Caco-2 (cell line): ENCODE measurements around the gene ABCC1. TPM values are rescaled to one million over a fixed set of nuclear protein-coding genes. Genes with fewer than 3 reads are reported as not detected.

Experiments used
- BruUV-seq: library from RNA; stranded (reverse); fragments of 400-500 nt; replicated peaks from 2 replicates; lab custom pipeline; 2021; lab: Mats Ljungman, UMichigan
- CTCF ChIA-PET: fragments of 300-600 bp; sonication (Branson Sonifier 250); formaldehyde crosslinking; loops from one replicate; lab custom pipeline; 2022; ENCODE audit warnings: antibody characterized with exemption; lab: Charles Lee
- POLR2A ChIA-PET: fragments of 300-600 bp; sonication (Branson Sonifier 250); formaldehyde crosslinking; loops from one replicate; lab custom pipeline; 2022; ENCODE audit warnings: antibody characterized with exemption; lab: Charles Lee
- DNase-seq, 2 experiments: peaks; one replicate each; pipeline versions ENCODE4 v3.0.0 to v3.0.0-alpha.2; 2020 to 2022
- H3K27me3 ChIP-seq: replicated peaks from 2 replicates; pipeline ENCODE4 v1.6.0; 2011; ENCODE audit warnings: low read length; ENCODE audit not compliant: control insufficient read depth, insufficient read depth
- H3K36me3 ChIP-seq: 2 replicates; pipeline ENCODE4 v1.5.1; 2011; ENCODE audit warnings: low read length; ENCODE audit not compliant: control insufficient read depth, insufficient read depth
- H3K4me1 ChIP-seq: fragments of 250-450 bp; sonication (Bioruptor Pico); 2 replicates; pipeline ENCODE4 v1.5.1; 2020; ENCODE audit warnings: mild to moderate bottlenecking
- H3K4me3 ChIP-seq: 2 replicates; pipeline ENCODE4 v1.5.1; 2011; ENCODE audit warnings: low read depth, mild to moderate bottlenecking, control low read depth, low read length
- H3K9me3 ChIP-seq: fragments of 250-450 bp; sonication (Bioruptor Pico); 2 replicates; pipeline ENCODE4 v1.5.1; 2020; ENCODE audit warnings: mild to moderate bottlenecking, moderate library complexity
- H3K27ac Mint-ChIP-seq: one replicate; pipeline ENCODE4 v1.8.0; 2022; ENCODE audit warnings: mixed read lengths; ENCODE audit not compliant: unreplicated experiment
- H3K27me3 Mint-ChIP-seq: one replicate; pipeline ENCODE4 v1.8.0; 2022; ENCODE audit warnings: mixed read lengths; ENCODE audit not compliant: insufficient read depth, unreplicated experiment
- H3K36me3 Mint-ChIP-seq: one replicate; pipeline ENCODE4 v1.8.0; 2022; ENCODE audit warnings: mild to moderate bottlenecking, mixed read lengths; ENCODE audit not compliant: insufficient read depth, unreplicated experiment
- H3K4me1 Mint-ChIP-seq: one replicate; pipeline ENCODE4 v1.8.0; 2022; ENCODE audit warnings: low read depth, mixed read lengths; ENCODE audit not compliant: unreplicated experiment
- H3K4me3 Mint-ChIP-seq: one replicate; pipeline ENCODE4 v1.8.0; 2022; ENCODE audit warnings: mild to moderate bottlenecking, moderate library complexity, mixed read lengths; ENCODE audit not compliant: unreplicated experiment
- H3K9me3 Mint-ChIP-seq: one replicate; pipeline ENCODE4 v1.8.0; 2022; ENCODE audit warnings: mixed read lengths; ENCODE audit not compliant: unreplicated experiment
- intact Hi-C: fragments of 100-400 bp; cut with micrococcal nuclease; formaldehyde crosslinking; loops from one replicate; pipeline ENCODE4 v1.10.0; 2022; ENCODE audit not compliant: unreplicated experiment
- total RNA-seq: library from RNA; stranded (reverse); gene quantifications from 2 replicates; pipeline ENCODE4 v1.2.3, GENCODE V29; 2022
- TF ChIP-seq, protein P1 (sequence below), 2 experiments: fragments of 200-600 bp in 1 of 2; IDR thresholded peaks; 1 replicate in 1 of 2; 2 replicates in 1 of 2; pipeline versions ENCODE4 v1.5.1 to v1.8.0; 2011 to 2022; ENCODE audit warnings: antibody characterized with exemption in 1 of 2, control low read depth in 1 of 2, inconsistent platforms in 1 of 2, low read depth in 1 of 2, low read length in 1 of 2, mild to moderate bottlenecking in 1 of 2, moderate library complexity in 1 of 2; ENCODE audit not compliant: insufficient read depth in 1 of 2, severe bottlenecking in 1 of 2, unreplicated experiment in 1 of 2

The ABCC1 gene
- total RNA-seq, 1 experiment from 2014 or later = 22.3 TPM

DNA sequence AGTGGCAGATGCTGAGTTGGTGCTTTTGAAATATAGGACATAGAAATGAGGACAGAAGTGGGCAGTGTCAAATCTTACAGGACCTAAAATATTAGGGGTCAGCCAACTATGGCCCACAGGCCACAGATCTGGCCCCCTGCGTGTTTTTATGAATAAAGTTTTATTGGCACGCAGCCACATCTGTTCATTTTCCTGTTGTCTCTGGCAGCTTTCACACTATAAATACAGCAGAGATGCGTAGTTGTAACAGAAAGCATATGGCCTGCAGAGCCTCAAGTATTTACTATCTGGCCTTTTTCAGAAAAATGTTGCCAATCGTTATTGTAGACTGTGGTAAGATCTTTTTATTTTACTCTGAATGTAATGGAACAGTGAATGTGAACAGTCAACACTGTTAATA, 191.1 kb downstream of the ABCC1 start:
- H3K27me3 ChIP-seq = no peaks in the 10 kb centered on the region
- Mint-ChIP-seq H3K4me1 (no peaks in the 10 kb centered on the region), H3K27ac (no peak overlapping the region), H3K9me3 (no peaks in the 10 kb centered on the region), H3K36me3 (peaks cover 39% of the 10 kb centered on the region), H3K4me3 (no peak overlapping the region), H3K27me3 (no peaks in the 10 kb centered on the region)
- ChIA-PET POLR2A (no interaction called here), CTCF (no interaction called here)
- TF ChIP-seq, protein P1, sequence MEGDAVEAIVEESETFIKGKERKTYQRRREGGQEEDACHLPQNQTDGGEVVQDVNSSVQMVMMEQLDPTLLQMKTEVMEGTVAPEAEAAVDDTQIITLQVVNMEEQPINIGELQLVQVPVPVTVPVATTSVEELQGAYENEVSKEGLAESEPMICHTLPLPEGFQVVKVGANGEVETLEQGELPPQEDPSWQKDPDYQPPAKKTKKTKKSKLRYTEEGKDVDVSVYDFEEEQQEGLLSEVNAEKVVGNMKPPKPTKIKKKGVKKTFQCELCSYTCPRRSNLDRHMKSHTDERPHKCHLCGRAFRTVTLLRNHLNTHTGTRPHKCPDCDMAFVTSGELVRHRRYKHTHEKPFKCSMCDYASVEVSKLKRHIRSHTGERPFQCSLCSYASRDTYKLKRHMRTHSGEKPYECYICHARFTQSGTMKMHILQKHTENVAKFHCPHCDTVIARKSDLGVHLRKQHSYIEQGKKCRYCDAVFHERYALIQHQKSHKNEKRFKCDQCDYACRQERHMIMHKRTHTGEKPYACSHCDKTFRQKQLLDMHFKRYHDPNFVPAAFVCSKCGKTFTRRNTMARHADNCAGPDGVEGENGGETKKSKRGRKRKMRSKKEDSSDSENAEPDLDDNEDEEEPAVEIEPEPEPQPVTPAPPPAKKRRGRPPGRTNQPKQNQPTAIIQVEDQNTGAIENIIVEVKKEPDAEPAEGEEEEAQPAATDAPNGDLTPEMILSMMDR (IDR thresholded peaks at IDR 0.05; ENCODE audit: insufficient read depth in 1 of 2, low read depth in 1 of 2, low read length in 1 of 2, severe bottlenecking in 1 of 2, unreplicated experiment in 1 of 2) = no peak
- no peaks in the 10 kb centered on the region for H3K36me3 ChIP-seq
- intact Hi-C loops = no loop called here
- BruUV-seq = no TSS peak
- no peak for DNase-seq
- H3K4me3 ChIP-seq = no peak overlapping the region
- no peaks in the 10 kb centered on the region for H3K4me1 ChIP-seq
- no peaks in the 10 kb centered on the region for H3K9me3 ChIP-seq

DNA sequence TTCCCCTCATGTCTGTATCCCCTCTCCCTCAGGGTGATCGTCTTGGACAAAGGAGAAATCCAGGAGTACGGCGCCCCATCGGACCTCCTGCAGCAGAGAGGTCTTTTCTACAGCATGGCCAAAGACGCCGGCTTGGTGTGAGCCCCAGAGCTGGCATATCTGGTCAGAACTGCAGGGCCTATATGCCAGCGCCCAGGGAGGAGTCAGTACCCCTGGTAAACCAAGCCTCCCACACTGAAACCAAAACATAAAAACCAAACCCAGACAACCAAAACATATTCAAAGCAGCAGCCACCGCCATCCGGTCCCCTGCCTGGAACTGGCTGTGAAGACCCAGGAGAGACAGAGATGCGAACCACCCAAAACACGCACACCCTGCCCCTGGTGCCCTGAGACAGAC, 191.7 kb downstream of the ABCC1 start:
- Mint-ChIP-seq H3K9me3 (no peaks in the 10 kb centered on the region), H3K27ac (no peak overlapping the region), H3K4me3 (no peak overlapping the region), H3K36me3 (peaks cover 42% of the 10 kb centered on the region), H3K4me1 (no peaks in the 10 kb centered on the region), H3K27me3 (no peaks in the 10 kb centered on the region)
- Histone ChIP-seq H3K4me1 (no peaks in the 10 kb centered on the region), H3K27me3 (no peaks in the 10 kb centered on the region), H3K36me3 (no peaks in the 10 kb centered on the region), H3K9me3 (no peaks in the 10 kb centered on the region), H3K4me3 (no peak overlapping the region)
- POLR2A ChIA-PET = no interaction called here
- no peak for DNase-seq
- intact Hi-C loops = no loop called here
- TF ChIP-seq, protein P1 (IDR thresholded peaks at IDR 0.05; ENCODE audit: insufficient read depth in 1 of 2, low read depth in 1 of 2, low read length in 1 of 2, severe bottlenecking in 1 of 2, unreplicated experiment in 1 of 2) = no peak
- no TSS peak for BruUV-seq
- CTCF ChIA-PET = no interaction called here

DNA sequence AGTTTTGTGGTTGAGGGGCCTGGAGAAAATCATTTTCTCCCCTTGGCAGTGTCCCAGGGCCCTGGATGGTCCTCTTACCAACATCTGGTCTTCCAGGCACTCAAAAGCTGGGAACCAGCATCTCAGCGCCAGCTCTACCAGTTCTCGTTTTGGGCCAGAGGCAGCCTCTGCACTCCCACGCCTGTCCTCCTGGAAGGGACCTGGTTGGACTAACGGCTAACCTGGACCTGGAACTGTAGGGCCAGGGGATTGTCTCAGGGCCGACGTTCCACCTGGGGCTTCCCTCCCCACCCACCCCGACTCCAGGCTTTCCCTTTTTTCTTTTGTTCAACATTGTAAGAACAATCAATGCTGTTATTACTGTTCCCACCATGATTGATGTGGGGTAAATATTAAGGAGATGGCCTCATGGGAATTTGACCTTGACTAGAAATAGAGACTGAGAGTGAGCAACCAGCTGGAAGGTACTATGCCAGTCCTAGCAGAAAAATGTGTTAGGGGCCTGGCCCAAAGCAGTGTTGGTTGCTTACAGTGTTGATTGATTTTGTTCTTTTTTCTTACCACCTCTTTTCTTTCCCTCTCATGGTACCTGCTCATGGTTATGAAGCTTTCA, 192.5 kb downstream of the ABCC1 start:
- H3K4me1 Mint-ChIP-seq = no peaks in the 10 kb centered on the region
- TF ChIP-seq, protein P1 (IDR thresholded peaks at IDR 0.05; ENCODE audit: insufficient read depth in 1 of 2, low read depth in 1 of 2, low read length in 1 of 2, severe bottlenecking in 1 of 2, unreplicated experiment in 1 of 2) = no peak
- intact Hi-C loops = no loop called here
- H3K27ac Mint-ChIP-seq = no peak overlapping the region
- DNase-seq = no peak
- Histone ChIP-seq H3K4me3 (no peak overlapping the region), H3K36me3 (no peaks in the 10 kb centered on the region), H3K27me3 (no peaks in the 10 kb centered on the region), H3K4me1 (no peaks in the 10 kb centered on the region), H3K9me3 (no peaks in the 10 kb centered on the region)
- ChIA-PET POLR2A (no interaction called here), CTCF (no interaction called here)
- no TSS peak for BruUV-seq
- peaks cover 42% of the 10 kb centered on the region for H3K36me3 Mint-ChIP-seq
- H3K27me3 Mint-ChIP-seq = no peaks in the 10 kb centered on the region
- H3K9me3 Mint-ChIP-seq = no peaks in the 10 kb centered on the region
- H3K4me3 Mint-ChIP-seq = no peak overlapping the region
